ENCODE data around the gene WDR82.

WDR82 gene

DNA sequence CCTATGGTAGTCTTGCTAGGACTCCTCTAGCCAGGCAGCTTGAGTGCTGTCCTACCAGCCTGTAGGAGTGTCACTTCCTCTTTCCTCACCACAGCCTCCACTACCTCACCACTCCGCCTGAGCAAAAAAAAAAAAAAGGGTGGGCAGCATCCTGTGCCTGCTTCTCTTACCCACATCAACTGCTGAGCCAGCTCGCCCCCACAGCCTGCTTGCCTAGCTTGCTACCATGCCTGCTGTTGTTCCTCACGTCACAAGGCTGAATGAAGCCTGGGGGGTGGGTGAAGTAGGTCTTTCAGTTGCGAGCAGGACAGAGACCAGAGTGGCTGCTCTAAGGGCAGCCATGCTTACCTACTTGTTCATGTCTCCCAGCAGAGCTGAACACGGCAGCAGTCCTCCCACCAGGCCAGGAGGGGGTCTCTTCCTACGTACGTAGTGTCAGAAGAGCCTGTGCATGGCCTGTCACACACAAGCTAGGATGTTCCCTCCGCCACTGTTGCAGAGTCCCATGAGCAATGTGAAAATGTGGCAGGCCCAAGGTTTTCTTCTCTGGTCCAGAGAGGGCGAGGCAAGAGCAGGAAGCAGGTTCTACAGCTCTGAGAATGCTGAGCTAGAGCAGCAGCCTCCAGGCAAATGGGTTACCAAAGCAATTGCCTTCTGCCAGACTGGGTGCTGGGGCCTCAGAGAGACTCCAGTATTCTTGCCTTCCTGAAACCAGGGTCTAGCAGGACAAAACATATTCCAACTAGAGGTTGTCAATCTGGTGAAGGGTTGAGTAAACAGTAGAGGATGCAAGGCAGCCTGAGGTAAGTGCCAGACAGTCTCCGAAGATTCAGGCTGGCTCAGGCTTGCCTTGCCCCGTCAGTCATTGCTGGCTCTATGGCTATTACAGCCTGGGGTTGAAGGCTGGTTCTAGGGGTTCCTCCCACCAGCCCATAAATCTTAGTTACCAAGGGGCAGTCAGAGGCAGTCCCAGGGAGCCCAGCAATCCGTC, 24.8 kb downstream of the WDR82 start:
- DNase-seq, result no peak

DNA sequence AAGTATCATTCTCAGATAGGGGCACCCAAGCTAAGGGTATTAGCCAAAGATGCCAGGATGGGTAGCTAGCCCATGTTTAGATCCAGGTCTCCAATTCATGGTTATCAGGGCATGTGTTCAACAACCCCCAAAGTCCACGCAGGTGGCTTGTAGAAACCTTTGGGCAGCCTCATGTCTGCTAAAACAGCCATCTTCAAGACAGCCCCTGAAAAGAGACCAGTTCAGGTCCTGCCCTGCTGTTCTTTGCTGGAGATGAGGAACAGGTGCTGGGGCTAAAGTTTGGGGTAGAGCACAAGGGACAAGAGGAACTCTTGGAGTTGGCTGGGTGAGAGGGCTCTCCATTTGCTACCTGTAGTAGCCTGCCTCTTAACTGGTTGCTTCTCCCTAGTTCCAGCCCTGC, 28.3 kb downstream of the WDR82 start:
- no peak for DNase-seq

DNA sequence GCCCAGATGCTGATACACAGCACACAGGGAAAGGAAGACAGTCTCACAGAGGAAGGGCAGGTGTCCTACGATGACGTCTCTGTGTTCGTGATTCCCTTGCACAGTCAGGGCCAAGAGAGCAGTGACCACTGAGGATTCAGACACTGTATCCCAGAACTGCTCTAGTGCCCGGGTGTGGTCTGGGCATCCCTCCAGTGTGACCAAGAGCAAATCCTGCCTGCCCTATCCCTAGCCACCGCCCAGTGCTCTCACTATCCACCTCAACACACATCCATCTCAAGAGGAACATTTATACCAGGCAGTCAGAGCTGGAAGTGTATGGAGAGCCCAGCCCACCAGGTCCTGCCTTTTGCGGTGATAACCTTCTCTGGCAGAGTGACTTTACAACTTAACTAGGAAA, 28.8 kb downstream of the WDR82 start:
- DNase-seq, result no peak

DNA sequence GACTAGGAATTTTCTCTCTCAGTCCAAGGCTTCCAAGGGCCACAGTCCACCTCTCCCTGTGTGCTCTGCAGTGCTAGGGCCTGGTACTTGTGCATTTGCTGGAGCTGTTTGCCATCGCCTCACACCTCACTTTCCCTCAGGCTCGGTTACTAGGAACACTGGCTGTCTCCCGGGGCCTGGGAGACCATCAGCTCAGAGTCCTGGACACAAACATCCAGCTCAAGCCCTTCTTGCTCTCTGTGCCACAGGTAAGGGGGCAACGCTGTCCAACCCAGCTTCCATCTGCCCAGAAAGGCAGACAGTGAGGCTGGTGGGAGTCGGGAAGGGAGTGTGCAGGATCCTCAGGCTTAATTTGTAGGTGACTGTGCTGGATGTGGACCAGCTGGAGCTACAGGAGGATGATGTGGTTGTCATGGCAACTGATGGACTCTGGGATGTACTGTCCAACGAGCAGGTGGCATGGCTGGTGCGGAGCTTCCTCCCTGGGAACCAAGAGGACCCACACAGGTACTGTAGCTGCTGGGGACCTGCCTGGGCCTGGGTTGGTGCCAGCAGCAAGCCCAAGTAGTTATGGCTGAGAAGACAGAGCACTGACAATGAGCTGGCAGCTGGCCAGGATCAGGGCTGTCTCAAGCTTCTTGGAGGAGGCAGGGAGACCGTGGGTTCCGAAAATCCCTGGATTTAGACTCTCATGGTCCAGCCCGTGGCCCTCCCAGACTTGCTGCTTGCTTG, 29.5 kb downstream of the WDR82 start:
- DNase-seq, result no peak

DNA sequence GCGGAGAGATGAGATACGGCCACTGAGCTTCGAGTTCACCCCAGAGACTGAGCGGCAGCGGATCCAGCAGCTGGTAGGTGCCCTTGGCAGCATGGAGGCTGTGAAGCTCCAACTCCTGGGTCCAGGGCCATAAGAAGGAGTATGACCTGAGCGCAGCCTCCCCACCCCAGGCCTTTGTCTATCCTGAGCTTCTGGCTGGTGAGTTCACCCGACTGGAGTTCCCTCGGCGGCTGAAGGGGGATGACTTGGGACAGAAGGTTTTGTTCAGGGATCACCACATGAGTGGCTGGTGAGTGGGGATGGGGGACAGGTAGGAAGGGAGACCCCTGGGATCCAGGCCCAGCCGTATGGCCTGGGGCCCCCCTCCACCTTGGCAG, 30.3 kb downstream of the WDR82 start:
- no peak for DNase-seq

DNA sequence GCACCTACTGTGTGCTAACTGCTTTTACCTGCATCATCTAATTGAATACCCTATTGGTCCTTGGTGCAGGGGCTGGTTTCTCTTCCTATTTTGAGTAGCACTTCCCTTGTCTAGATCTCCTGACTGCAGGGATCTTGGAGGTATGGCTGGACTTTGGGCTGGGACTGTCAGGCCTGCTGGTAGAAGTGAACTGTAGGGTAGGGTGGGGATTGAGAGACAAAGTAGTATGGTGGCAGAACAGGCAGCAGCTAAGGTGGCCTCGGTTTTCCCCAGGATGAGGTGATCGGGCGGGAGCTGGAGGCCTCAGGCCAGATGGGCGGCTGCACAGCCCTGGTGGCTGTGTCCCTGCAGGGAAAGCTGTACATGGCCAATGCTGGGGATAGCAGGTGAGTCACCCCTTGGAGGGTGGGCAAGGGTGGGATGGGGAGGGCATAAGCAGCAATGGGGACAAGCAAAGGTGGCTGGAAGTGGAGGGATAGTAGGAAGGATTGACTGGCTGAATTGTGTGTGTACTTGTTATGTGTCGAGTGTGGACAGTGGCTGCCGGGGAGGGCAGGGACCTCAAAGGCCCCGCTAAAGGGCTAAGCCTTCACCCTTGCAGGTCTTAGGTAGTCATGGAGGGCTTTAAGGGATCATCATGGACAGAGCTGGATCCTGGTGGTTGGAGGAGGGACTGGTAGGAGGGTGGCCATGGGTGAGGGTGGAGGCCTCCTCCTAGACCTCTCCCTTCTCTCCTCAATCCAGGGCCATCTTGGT, 30.9 kb downstream of the WDR82 start:
- DNase-seq, result no peak

DNA sequence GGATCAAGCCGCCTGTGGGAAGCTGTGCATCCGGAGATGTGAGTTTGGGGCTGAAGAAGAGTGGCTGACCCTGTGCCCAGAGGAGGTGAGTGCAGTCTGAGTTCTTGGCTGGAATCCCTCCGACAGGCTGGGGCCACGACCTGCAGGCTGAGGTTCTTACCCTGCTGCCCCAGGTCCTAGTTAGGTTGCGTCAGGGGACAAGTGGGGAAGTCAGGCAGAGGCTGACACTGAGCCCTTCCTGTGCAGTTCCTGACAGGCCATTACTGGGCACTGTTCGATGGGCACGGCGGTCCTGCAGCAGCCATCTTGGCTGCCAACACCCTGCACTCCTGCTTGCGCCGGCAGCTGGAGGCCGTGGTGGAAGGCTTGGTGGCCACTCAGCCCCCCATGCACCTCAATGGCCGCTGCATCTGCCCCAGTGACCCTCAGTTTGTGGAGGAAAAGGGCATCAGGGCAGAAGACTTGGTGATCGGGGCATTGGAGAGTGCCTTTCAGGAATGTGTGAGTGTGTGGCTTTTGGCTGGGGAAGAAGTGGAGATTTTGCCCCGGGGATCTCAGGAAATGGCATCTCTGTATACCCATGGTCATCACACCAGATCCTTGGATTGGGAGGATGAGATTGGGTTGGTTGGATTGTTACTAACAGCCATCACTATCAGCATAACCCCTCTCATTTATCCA, 31.6 kb downstream of the WDR82 start:
- no peak for DNase-seq

DNA sequence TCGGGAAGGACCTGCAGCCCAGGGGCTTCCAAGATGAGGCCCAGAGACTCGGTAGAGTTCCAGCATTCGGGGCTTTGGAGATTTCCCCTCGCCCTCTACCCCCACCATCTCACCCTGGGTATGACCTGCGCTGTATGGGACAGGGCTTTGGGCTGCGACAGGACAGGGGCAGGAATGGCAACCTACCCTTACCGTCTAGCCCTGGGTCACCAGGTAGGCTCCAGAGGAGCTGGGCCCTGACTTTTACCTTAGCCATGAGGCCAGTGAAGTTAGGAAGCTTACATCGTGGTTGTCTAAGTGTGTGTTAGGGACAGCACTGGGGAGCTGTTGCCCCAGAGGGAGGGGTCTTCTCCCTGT, 32.2 kb downstream of the WDR82 start:
- DNase-seq, result no peak

DNA sequence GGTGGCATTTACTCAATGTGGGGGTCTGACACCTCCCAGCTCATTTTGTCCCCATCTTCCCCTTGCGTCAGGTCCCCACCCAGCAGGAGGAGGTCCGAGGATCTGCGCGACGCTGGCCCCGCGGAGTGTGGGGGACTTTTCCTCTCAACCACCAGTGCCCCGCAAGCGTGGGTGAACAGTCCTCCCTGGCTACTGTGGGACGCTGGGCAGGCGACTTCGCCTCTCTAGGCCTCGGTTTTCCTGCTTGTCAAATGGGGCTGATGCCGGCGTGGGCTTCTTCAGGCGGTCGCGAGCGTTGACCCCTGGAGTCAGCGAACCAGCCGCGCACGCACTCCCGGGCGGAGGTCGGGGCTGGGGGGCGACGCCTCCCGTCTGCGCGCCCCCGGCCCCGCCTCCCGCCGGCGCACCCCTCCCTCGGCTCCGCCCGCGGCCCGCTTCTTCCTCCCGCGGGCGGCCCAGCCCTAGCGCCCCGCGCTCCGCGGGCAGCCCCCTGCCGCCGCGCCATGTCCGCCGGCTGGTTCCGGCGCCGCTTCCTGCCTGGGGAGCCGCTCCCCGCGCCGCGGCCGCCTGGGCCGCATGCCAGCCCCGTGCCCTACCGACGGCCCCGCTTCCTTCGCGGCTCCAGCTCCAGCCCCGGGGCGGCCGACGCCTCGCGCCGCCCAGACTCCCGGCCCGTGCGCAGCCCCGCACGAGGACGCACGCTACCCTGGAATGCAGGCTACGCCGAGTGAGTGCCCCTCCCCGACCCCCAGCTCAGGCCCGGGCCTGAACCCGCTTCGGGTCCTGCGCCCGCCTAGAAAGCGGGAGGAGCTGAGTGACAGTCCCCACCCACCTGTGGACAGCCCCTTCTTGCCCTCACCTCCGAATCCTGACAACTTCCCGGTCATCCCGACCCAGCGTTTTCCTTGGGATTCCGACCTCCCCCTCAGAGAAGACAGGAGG, 32.9 kb downstream of the WDR82 start, which contains the start of gene PPM1M:
TSS of gene PPM1M (plus strand) at position 438 of the 942 bp plus-strand sequence. CDS start at position 504, 66 bp downstream.
- DNase-seq, result peak; percentile 38

DNA sequence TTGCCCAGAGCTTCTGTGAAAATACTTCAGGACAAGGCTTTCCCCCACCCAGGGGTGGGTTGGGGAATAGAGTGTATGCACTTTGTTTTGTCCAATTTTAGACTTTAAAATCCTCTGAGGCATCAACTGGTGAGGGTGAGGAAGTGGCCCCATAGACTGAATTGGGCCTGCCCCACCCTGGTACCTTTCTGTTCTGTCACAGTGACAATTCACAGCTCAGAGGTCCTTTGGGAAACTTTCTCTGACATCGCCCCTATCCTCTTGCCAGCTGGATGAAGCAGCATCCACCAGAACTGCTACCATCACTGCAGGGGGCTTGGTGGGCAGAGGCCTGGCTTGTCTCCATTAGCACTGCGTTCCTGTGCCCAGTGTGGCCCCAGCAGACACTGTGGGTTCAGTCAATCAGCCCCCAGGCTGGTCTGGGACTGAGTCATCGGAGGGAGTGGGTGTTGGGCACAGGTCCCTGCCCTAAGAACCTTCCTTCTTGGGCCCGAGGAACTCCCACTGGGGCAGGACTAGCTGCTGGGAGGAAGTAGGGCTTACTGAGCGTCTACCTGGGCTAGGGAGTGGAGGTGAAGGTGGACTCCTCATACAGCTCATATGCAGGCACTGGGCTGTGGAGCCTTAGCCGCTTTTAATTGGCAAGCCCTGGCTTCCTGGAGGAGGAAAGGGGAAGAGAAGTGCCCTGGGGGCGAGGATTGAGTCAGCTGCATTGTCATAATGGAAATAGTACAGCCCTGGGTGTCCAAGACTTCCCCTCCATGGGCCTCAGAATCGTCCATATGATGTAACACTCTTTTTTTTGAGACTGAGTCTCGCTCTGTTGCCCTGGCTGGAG, 34.4 kb downstream of the WDR82 start:
- DNase-seq, result peak; percentile 84

DNA sequence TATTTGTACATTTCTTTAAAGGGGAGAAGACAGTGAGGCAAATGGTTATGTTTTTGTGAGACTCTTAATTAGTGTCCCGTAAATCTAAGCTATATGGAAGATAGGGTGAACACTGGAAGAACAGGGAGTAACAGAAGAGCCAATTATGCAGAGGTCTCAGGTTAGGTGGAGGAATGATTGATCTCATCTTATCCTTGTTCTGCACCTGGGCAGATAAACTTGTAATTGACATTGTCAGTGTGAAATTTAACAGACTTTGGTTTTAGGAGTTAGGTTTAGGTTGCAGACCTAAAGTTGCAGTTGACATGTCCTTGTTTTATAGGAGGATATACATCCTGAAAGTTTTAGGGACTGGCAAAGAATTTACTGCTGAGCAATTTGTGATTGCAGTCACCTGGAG, 36.4 kb downstream of the WDR82 start:
- DNase-seq, result no peak

DNA sequence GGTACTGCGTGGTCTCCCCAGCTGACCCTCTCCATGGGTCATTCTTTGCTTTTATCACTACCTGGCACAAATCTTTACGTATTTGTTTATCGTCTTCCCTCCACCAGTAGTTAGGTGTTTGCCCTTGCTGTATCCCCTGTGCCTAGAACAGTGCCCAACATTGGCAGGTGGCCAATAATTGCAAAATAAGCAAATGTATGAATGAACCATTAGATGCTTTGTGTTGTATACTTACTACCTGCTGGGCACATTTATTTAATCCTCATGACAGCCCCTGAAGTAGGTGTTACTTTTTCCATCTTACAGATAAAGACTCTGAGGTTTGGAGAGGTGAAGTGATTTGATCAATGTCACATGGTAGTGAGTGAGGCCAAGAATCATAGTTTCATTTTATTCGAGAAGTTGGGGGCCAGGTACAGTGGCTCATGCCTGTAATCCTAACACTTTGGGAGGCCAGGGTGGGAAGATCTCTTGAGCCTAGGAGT, 37.5 kb downstream of the WDR82 start:
- DNase-seq, result no peak

DNA sequence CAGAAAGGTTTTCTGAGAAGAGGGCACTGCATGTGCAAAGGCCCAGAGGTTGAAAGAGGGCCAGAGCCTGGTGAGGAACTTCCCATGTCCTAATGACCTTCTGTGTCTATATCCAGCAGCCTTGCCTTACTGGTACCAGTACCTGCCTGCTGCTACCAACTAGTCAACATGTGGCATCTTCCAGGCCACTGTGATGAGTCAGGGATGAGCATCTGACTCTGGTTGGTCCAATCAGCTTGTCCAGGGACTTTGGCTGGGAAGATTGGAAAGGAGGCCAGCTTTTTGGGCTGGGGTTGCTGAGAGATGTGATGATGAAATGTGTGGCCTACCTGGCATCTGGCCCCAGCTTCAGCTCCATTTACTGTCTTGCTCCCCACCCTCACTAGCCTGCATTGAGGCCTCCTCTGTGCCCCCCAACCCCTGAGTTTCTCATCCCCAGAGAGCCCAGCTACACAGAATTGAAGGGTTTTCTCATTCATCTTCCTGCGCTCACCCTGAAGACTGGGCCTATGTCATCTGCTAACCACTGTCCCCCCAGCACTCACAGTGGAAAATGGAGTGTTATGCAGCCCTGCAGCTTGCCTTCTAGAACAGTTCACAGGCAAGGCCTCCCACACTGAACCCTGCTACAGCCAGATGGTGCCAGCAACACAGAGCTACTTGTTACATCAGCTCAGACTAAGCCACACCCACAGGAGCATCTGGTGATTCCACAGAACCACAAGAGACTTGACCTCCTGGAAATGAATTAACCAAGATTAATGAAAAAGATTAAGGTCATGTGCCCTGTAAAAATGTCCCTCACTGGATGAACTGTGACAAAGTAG, 38.2 kb downstream of the WDR82 start:
- peak; percentile 14 for DNase-seq

DNA sequence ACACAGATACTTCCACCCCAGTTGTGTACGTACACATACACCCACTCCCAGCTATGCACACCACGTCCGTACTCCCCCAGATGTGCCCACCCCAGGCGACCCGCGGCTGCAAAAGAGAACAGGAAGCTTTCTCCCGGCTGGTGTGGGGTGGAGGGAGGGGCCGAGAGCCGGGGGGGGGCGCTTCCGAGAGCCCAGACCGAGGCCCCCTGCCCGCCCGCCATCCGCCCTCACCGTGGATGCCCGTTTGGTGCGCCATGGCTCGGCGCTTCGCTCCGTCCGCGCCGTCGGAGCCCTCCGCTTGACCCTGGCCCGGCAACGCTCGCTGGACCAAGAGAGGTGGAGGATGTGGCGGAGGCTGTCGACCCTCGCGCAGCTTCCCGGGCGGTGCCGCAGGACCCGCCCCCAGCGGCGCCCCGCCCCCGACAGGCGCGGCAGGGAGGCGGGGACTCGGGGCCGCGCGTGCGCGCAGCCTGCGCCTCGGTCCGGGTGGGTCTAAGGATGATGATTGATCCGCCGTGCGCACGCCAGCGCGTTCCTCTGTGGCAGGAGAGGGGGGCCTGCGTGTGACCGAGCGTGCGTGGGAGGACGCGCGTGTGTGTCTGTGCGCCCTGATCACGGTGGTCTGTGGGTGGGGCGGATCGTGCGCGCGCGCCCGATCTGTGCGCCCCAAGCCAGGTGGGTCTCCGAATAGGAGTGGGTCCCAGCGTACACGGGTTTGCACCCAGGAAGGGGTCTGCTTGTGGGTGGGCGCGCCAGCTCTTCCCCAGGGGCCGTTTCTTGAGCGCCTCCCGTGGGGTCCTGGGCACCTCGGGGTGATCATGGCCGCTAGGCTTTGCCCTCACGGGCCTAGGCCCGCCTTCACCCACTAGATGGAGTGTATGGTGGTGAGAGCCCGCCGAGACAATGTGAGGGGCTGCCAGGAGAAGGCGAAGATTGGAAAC, 39.4 kb downstream of the WDR82 start, which contains the start of gene TWF2:
TSS of gene TWF2 (minus strand) at position 398 of the 941 bp plus-strand sequence. CDS start at position 256, 142 bp downstream.
- peak; percentile 73 for DNase-seq

DNA sequence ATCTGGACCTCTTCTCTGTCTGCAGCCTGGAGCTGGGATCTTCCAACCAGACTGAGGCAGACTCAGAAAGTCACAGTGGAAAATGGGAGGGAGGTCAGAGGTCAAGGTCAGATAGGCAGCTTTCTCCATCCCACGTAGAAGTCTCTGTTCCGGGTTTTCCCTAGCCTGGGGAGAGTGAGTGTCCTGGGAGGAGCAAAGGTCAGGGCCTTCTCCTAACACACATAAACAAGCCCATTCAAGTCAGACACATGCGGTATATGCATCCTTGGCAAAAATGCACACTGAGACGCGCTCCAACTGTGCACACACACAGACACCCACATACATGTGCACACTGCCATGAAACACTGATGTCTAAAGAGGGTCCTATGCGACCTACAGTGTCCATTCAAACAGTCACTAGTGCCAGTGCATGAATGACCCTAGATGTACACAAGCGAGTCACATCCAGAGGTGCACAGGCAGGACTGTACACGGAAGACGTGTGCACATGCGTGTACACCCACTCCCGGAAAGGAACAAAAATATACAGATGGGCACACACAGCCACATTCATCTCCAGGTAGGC, 40.2 kb downstream of the WDR82 start:
- peak; percentile 39 for DNase-seq

DNA sequence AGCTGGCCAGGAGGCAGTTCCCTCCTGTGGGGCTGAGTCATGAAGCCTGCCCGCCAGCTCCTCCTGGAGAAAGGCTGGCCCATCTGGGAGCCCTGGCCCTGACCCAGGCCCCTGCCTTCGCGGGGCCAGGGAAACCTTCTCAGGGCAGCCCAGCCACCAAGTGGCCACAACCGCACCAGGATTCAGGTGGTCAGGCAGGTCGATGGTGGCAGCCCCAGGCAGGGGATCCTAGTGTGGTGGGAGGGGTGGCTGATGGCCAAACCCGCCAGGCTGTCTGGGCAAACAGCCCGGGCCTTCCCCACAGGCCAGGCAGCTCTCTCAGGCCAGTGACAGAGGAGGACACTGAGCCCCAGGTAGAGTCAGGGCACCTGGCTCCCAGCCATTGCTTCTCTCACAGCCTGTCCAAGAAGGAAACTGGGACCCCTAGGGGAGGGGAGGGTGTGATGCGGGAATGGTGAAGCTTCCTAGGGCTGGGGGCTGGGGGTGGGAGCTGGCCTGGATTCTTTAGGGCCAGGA, 40.7 kb downstream of the WDR82 start:
- DNase-seq, result peak; percentile 82

DNA sequence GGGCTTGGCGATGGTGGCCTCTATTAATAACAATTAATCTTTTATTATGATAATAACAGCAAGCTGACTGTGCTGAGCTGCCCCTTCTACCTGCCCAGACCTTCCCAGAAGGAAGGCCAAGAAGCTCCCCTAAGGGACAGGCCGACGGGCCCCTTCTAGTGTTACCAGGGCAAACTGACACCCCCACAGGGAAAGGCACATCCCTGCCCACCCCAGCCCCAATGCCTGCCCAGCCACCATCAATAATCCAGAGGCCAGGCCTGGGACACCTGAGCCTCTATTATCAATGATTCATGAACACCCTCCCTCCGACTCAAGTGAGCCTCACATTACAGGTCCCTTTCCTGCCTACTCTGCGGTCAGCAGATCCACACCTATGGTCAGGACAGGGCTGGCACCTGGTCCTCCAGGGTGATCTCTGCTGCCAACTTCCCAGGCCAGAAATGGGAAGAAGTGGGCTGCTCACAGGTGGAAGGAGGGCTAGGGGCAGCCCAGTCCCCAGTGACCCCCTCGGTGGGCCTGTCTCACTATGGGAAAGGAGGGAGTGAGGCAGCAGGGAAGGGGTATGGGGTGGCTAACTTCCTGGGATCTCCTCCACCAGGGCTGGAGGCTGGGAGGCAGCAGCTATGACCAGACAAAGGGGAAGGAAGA, 41.3 kb downstream of the WDR82 start:
- no peak for DNase-seq
